Measurements from ENCODE around the gene TRMT112. TPM values are rescaled to one million over a fixed set of nuclear protein-coding genes. Genes with fewer than 3 reads are reported as not detected.
"Not testable (repeated sequence)": the region's sequence is repeated elsewhere in the genome, so short reads cannot be mapped to it uniquely, and the experiment has no call there.

The TRMT112 gene
- total RNA-seq, 3 donors from 2014 or later: 206 to 266 (median 262) TPM

- Histone ChIP-seq H3K4me1 (peaks cover 0 to 14% of the 10 kb centered on the region in 2 donors), H3K4me3 (peak within 1 kb of the TSS; percentile 78 to 97 (median 95)), H3K36me3 (no peaks in the 10 kb centered on the region), H3K9me3 (no peaks in the 10 kb centered on the region), H3K27ac (peak within 1 kb of the TSS; percentile 98 to 99), H3K27me3 (no peaks in the 10 kb centered on the region)
- intact Hi-C loops (cut with DNase I; ENCODE audit: low total_unique reads): no loop called here
- peak; percentile 94 to 96 for DNase-seq (ENCODE audit: low spot score in 2 of 2)
- peak in 2 of 3 donors; percentile 60 to 85 for TF ChIP-seq POLR2AphosphoS5 (IDR thresholded peaks at IDR 0.05)
- TF ChIP-seq POLR2A (IDR thresholded peaks at IDR 0.05): peak; percentile 93
- TF ChIP-seq CTCF (IDR thresholded peaks at IDR 0.05): peak; percentile 2 to 32 (median 21)
These were observed 804 bp upstream of the TRMT112 start, which contains the start of gene PRDX5 for GRCh38 chr11:64317961-64318765. TSS of gene PRDX5 (plus strand) at chr11:64318121. CDS start at chr11:64318216, 95 bp downstream.

GRCh38 chr11:64316672-64317324 is 561 bp downstream of the TRMT112 start:
- Histone ChIP-seq H3K27me3 (no peaks in the 10 kb centered on the region), H3K36me3 (no peaks in the 10 kb centered on the region), H3K9me3 (no peaks in the 10 kb centered on the region), H3K27ac (peak overlapping the region; percentile 98 to 99), H3K4me3 (peak overlapping the region; percentile 78 to 97 (median 95)), H3K4me1 (peaks cover 0 to 14% of the 10 kb centered on the region in 2 donors)
- intact Hi-C loops (cut with DNase I; ENCODE audit: low total_unique reads): no loop called here
- DNase-seq (ENCODE audit: low spot score in 2 of 2): no peak
- no peak for TF ChIP-seq POLR2AphosphoS5 (IDR thresholded peaks at IDR 0.05)
- peak in 1 of 3 donors; percentile 29 for TF ChIP-seq CTCF (IDR thresholded peaks at IDR 0.05)
- TF ChIP-seq POLR2A (IDR thresholded peaks at IDR 0.05): no peak

- H3K9me3 ChIP-seq; H3K27me3 ChIP-seq; DNase-seq (ENCODE audit: low spot score in 2 of 2); H3K36me3 ChIP-seq; intact Hi-C loops (cut with DNase I; ENCODE audit: low total_unique reads): not testable (repeated sequence)
- Histone ChIP-seq H3K4me3 (peak overlapping the region in 1 of 3 donors; percentile 95), H3K27ac (peak overlapping the region in 1 of 2 donors; percentile 98), H3K4me1 (peaks cover 0 to 14% of the 10 kb centered on the region in 2 donors)
These were observed 1.5 kb downstream of the TRMT112 start for GRCh38 chr11:64315667-64316526.

- DNase-seq (ENCODE audit: low spot score in 2 of 2): no peak
- Histone ChIP-seq H3K4me1 (peaks cover 0 to 14% of the 10 kb centered on the region in 2 donors), H3K27me3 (no peaks in the 10 kb centered on the region), H3K9me3 (no peaks in the 10 kb centered on the region), H3K4me3 (no peak overlapping the region), H3K27ac (no peak overlapping the region), H3K36me3 (no peaks in the 10 kb centered on the region)
- intact Hi-C loops (cut with DNase I; ENCODE audit: low total_unique reads): no loop called here
- no peak for TF ChIP-seq POLR2A (IDR thresholded peaks at IDR 0.05)
These were observed 2.4 kb downstream of the TRMT112 start for GRCh38 chr11:64314805-64315561.

- Histone ChIP-seq H3K4me1 (peaks cover 0 to 12% of the 10 kb centered on the region in 2 donors), H3K27ac (peak overlapping the region; percentile 62 to 78)
These were observed 3.1 kb downstream of the TRMT112 start for GRCh38 chr11:64314146-64314804.

More at GRCh38 chr11:64314146-64314804, 3.1 kb downstream of the TRMT112 start:
- TF ChIP-seq POLR2AphosphoS5 (IDR thresholded peaks at IDR 0.05) (no peak), POLR2A (IDR thresholded peaks at IDR 0.05) (no peak), CTCF (IDR thresholded peaks at IDR 0.05) (no peak)
- no peak for DNase-seq (ENCODE audit: low spot score in 2 of 2)
- Histone ChIP-seq H3K27me3 (no peaks in the 10 kb centered on the region), H3K4me3 (peak overlapping the region in 2 of 3 donors; percentile 9 to 44), H3K9me3 (no peaks in the 10 kb centered on the region), H3K36me3 (no peaks in the 10 kb centered on the region)
- intact Hi-C loops (cut with DNase I; ENCODE audit: low total_unique reads): no loop called here
